ENCODE measurements around the gene IFRD1. TPM values are rescaled to one million over a fixed set of nuclear protein-coding genes. Genes with fewer than 3 reads are reported as not detected.

Gene IFRD1
- total and polyA plus RNA-seq, 3 donors from 2014 or later = 50.9 to 99.8 (median 84.7) TPM

- Histone ChIP-seq H3K27ac (no peak overlapping the region), H3K4me1 (no peaks in the 10 kb centered on the region), H3K27me3 (no peaks in the 10 kb centered on the region), H3K4me3 (no peak overlapping the region), H3K36me3 (ENCODE audit: low read depth, missing control alignments) (no peaks in the 10 kb centered on the region), H3K9me3 (no peaks in the 10 kb centered on the region)
- intact Hi-C loops (cut with DNase I; ENCODE audit: low total_unique reads) = no loop called here
- no peak for DNase-seq
- no peak for TF ChIP-seq POLR2A (IDR thresholded peaks at IDR 0.05)
- no peak for TF ChIP-seq CTCF (IDR thresholded peaks at IDR 0.05)
- 74 to 82% methylated on average over 3 of the region's 3 CpGs for WGBS, 2 donors
These were observed 3.8 kb upstream of the IFRD1 start for GRCh38 chr7:112446431-112446830.

GRCh38 chr7:112447406-112447805 is 2.9 kb upstream of the IFRD1 start:
- Histone ChIP-seq H3K9me3 (no peaks in the 10 kb centered on the region), H3K4me1 (no peaks in the 10 kb centered on the region), H3K27ac (no peak overlapping the region), H3K27me3 (no peaks in the 10 kb centered on the region), H3K36me3 (ENCODE audit: low read depth, missing control alignments) (no peaks in the 10 kb centered on the region), H3K4me3 (no peak overlapping the region)
- intact Hi-C loops (cut with DNase I; ENCODE audit: low total_unique reads) = no loop called here
- TF ChIP-seq CTCF (IDR thresholded peaks at IDR 0.05) = no peak
- TF ChIP-seq POLR2A (IDR thresholded peaks at IDR 0.05) = no peak
- DNase-seq = no peak
- WGBS, 2 donors = 89 to 91% methylated on average over 3 of the region's 3 CpGs

- Histone ChIP-seq H3K27me3 (no peaks in the 10 kb centered on the region), H3K36me3 (ENCODE audit: low read depth, missing control alignments) (no peaks in the 10 kb centered on the region), H3K4me1 (no peaks in the 10 kb centered on the region), H3K4me3 (no peak overlapping the region), H3K27ac (peak overlapping the region; percentile 38 to 51), H3K9me3 (no peaks in the 10 kb centered on the region)
- no peak for TF ChIP-seq POLR2A (IDR thresholded peaks at IDR 0.05)
- no peak for TF ChIP-seq CTCF (IDR thresholded peaks at IDR 0.05)
- WGBS, 2 donors = 43 to 46% methylated on average over 2 of the region's 2 CpGs
- peak; percentile 66 for DNase-seq
- intact Hi-C loops (cut with DNase I; ENCODE audit: low total_unique reads) = no loop called here
These were observed 1.9 kb upstream of the IFRD1 start for GRCh38 chr7:112448381-112448780.

GRCh38 chr7:112448891-112449290 is 1.4 kb upstream of the IFRD1 start:
- 50 to 65% methylated on average over 3 of the region's 3 CpGs for WGBS, 2 donors
- TF ChIP-seq CTCF (IDR thresholded peaks at IDR 0.05) (no peak), POLR2A (IDR thresholded peaks at IDR 0.05) (no peak)
- Histone ChIP-seq H3K27me3 (no peaks in the 10 kb centered on the region), H3K4me1 (peaks cover 5% of the 10 kb centered on the region), H3K4me3 (no peak overlapping the region), H3K27ac (peak overlapping the region in 1 of 2 donors; percentile 38), H3K9me3 (no peaks in the 10 kb centered on the region), H3K36me3 (ENCODE audit: low read depth, missing control alignments) (no peaks in the 10 kb centered on the region)
- no peak for DNase-seq
- intact Hi-C loops (cut with DNase I; ENCODE audit: low total_unique reads) = no loop called here

- Histone ChIP-seq H3K9me3 (no peaks in the 10 kb centered on the region), H3K4me3 (peak overlapping the region; percentile 100), H3K4me1 (peaks cover 9% of the 10 kb centered on the region), H3K27ac (peak overlapping the region in 1 of 2 donors; percentile 100), H3K27me3 (no peaks in the 10 kb centered on the region), H3K36me3 (ENCODE audit: low read depth, missing control alignments) (no peaks in the 10 kb centered on the region)
- no peak for DNase-seq
- 23 to 33% methylated on average over 5 of the region's 5 CpGs for WGBS, 2 donors
- TF ChIP-seq POLR2A (IDR thresholded peaks at IDR 0.05) (no peak), CTCF (IDR thresholded peaks at IDR 0.05) (no peak)
- intact Hi-C loops (cut with DNase I; ENCODE audit: low total_unique reads) = no loop called here
These were observed 907 bp upstream of the IFRD1 start for GRCh38 chr7:112449353-112449752.
